Raji (cell line): ENCODE results near the gene MADD.

Experiments used
- POLR2A ChIP-seq: IDR thresholded peaks from 2 replicates; pipeline ENCODE4 v1.6.1; 2011; ENCODE audit warnings: low read depth, low read length, control low read depth; ENCODE audit not compliant: insufficient read depth

MADD gene

DNA sequence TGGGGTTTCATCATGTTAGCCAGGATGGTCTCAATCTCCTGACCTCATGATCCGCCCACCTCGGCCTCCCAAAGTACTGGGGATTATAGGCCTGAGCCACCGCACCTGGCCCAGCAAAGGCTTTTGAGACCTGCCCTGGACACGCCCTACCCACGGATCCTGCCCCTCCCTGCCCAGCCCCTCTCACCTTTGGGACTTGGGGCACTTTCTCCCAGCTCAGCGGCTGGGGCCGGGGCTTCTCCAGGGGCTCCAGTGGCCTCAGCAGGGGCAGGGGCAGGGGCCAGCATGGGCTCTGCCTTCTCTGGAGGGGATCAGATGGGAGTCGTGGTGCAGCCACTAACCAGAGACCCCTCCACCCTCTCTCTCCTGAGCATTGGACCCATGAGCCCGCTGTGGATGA is 80.4 kb downstream of the MADD start:
- no peak for TF ChIP-seq POLR2A

GRCh38 chr11:47351156-47352126 is 81.5 kb downstream of the MADD start:
- no peak for TF ChIP-seq POLR2A

GRCh38 chr11:47352556-47352955 is 82.6 kb downstream of the MADD start, which contains the start of gene MYBPC3:
TSS of gene MYBPC3 (minus strand) at chr11:47352702. CDS start at chr11:47352647, 55 bp downstream.
- no peak for TF ChIP-seq POLR2A

- no peak for TF ChIP-seq POLR2A
Observed at GRCh38 chr11:47353978-47354774, 84.2 kb downstream of the MADD start.

GRCh38 chr11:47354913-47355282 is 85.0 kb downstream of the MADD start:
- no peak for TF ChIP-seq POLR2A

DNA sequence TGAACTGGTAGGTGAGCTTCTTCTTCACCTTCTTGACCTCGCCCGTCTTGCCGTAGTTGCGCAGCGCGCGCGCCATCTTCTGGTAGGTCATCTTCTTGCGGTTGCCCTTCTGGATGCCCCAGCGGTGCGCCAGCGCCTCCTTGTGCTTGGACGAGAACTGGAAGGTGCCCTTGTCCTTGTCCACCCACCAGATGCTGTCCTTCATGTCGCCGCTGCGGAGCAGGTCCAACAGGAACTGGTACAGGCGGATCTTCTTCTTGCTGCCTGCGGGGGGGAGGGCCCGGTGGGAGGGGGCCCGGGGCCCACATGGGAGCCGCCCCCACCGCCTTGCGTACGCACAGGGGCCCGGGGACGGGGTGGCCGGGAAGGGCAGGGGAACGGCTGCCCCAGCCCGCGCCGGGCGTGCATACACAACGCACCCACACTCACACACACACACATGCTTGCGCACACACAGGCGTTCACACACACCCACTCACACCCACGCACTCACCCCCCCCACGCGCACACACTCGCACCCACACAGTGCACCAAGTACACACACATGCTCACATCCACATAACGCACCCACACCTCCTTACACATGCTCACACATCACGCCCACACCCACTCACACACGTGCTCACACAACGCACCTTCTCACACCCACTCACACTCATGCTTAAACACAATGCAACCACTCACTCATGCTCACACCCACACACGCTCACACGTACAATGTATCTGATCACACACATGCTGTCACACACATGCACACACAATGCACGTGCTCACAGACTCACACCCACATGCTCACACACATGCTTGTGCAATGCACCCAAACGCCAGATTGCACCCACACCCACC is 85.6 kb downstream of the MADD start:
- TF ChIP-seq POLR2A = no peak

DNA sequence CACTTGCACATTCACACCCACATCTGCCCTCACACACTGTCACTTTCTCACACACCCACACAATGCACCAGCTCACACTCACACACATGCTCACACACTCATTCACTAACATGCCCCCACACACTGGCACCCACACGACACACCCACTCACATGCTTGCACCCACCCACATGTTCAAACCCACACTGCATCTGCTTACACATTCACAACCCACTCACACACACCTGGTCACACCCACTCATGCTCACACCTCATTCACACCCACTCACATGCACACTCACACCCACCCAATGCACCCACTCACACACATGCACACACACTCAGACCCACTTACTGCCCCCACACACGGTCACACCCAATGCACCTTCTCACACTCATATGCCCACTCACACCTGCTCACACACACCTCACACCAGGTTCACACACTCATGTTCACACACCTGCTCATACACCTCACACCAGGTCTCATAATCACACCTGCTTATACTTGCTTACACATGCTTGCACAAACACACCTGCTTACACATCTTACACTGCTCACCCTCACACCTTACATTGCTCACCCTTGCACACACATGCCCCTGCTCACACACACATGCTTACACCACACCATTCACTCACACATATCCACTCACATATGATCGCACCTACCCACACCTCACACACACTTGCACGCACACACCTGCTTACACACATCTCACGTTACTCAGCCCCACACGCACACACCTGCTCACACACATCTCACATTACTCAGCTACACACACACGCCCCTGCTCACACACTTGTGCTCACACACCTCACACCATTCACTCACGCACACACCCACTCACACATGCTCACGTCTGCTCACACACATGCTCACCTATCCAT is 86.4 kb downstream of the MADD start:
- TF ChIP-seq POLR2A = no peak

DNA sequence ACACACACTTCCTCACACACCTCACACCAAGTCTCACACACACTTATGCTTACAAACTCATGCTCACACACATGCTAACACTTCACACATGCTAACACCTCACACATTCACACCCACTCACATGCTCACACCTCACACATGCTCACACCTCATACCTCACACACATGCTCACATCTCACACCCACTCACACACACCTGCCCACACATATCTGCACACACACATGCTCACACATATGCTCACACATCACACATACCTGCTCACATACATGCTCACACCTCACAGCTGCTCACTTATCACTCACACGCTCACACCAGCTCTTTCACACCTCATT is 87.0 kb downstream of the MADD start:
- TF ChIP-seq POLR2A = no peak

- no peak for TF ChIP-seq POLR2A
Observed at GRCh38 chr11:47357985-47358730, 88.2 kb downstream of the MADD start.

DNA sequence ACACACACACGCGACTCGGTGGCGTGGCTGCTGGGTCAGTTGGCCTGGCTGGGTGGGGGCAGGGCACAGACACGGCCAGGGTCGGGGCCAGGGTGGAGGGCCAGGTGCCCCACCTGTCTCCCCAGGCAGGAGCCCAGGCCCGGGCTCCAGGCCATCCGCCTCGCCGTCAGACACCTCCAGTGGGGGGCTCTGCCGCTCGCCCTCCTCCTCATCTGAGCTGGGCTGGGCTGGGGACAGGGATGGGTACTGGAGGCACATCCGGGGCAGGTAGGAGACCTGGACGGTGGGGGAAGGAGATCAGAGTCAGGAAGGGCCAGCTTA is 88.8 kb downstream of the MADD start:
- TF ChIP-seq POLR2A = no peak

DNA sequence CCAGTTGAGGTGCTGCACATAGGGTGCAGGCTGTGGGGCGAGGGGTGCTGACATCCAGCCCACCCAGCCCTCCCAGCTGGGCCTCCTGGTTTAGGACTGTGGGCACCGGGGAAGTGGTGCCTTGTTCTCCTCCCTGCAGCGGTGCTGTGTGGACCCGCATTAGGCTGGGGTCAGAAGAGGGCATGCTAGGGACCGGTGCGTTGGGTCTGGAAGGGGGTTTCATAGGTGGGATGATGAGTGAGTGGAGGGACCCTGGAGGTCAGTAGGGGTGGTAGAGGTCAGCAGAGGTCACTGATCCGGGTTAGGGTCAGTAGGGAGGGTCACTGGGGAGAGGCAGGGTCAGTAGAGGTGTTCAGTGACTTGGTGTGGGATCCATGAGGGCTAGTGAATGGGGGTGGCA is 89.2 kb downstream of the MADD start:
- no peak for TF ChIP-seq POLR2A

DNA sequence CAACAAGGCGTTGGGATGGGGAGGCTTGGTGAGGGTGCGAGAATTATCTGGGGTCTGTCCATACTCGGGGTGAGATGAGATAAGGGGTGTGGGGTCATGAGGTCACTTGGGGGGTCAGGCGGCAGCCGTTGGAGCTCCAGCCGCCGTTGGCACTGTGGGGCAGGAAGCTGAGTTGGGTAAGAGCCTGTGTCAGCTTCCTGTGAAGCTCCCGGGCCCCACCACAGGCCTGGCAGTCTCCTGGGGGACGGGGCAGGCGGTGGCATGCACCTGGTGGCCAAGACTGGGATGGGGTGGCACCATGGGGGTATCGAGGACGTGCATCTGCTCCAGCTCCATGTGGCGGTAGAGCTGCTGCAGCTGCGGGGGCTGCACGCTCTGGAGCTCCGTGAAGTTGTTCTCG is 89.7 kb downstream of the MADD start:
- no peak for TF ChIP-seq POLR2A

DNA sequence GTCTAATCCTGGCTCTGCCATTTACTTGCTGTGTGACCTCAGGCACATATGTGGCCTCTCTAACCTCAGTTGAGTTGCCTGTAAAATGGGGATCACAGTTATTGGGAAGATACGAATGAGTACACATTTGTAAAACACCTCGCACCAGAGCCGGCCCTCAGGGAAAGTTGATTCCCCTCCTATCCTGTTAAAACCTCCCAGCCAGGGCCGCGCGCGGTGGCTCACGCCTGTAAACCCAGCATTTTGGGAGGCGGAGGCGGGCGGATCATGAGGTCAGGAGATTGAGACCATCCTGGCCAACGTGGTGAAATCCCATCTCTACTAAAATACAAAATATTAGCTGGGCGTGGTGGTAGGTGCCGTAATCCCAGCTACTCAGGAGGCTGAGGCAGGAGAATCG is 90.4 kb downstream of the MADD start:
- no peak for TF ChIP-seq POLR2A

- no peak for TF ChIP-seq POLR2A
Observed at GRCh38 chr11:47361419-47361818, 91.5 kb downstream of the MADD start.
